Heart right ventricle (tissue), 16 donors: ENCODE data around the gene TMEM54. TPM values are rescaled to one million over a fixed set of nuclear protein-coding genes. Genes with fewer than 3 reads are reported as not detected.

Experiments
- ATAC-seq, 8 donors: fragments of 200-7000 bp; cut with Tn5 transposase; one replicate each; pipeline ENCODE4 v1.9.1; 2020; ENCODE audit warnings: mild to moderate bottlenecking in 8 of 8, moderate library complexity in 8 of 8, moderate number of reproducible peaks in 1 of 8
- DNase-seq, 2 donors: peaks; one replicate each; pipeline ENCODE4 v3.0.0-alpha.2; 2020
- H3K27ac ChIP-seq, 10 donors: fragments of 200-600 bp; sonication (generic) in 2 of 10; one replicate each; pipeline versions ENCODE4 v1.5.0 to v1.8.0; 2020 to 2022; ENCODE audit warnings: mild to moderate bottlenecking in 3 of 10
- H3K27me3 ChIP-seq, 7 donors: fragments of 200-600 bp; one replicate each; pipeline ENCODE4 v1.8.0; 2021 to 2022; ENCODE audit warnings: mild to moderate bottlenecking in 2 of 7
- H3K36me3 ChIP-seq, 9 donors: fragments of 200-600 bp; sonication (generic) in 1 of 9; one replicate each; pipeline versions ENCODE4 v1.5.0 to v1.8.0; 2020 to 2022; ENCODE audit warnings: mild to moderate bottlenecking in 2 of 9
- H3K4me1 ChIP-seq, 9 donors: fragments of 200-600 bp; sonication (generic) in 1 of 9; one replicate each; pipeline versions ENCODE4 v1.5.0 to v1.8.0; 2020 to 2022; ENCODE audit warnings: mild to moderate bottlenecking in 4 of 9
- H3K4me3 ChIP-seq, 10 donors: fragments of 200-600 bp; sonication (generic) in 2 of 10; one replicate each; pipeline versions ENCODE4 v1.5.0 to v1.8.0; 2020 to 2022; ENCODE audit warnings: mild to moderate bottlenecking in 7 of 10, moderate library complexity in 2 of 10
- H3K9me3 ChIP-seq, 11 donors: fragments of 200-600 bp in 10 of 11; sonication (generic) in 2 of 11; one replicate each; pipeline versions ENCODE4 v1.5.0 to v1.8.0; 2013 to 2022; ENCODE audit warnings: mild to moderate bottlenecking in 2 of 11, control low read depth in 1 of 11, moderate library complexity in 1 of 11
- CTCF ChIP-seq, 9 donors: fragments of 200-600 bp; sonication (generic) in 2 of 9; IDR thresholded peaks; one replicate each; pipeline versions ENCODE4 v1.5.0 to v1.8.0; 2021 to 2022; ENCODE audit warnings: antibody characterized with exemption in 9 of 9, mild to moderate bottlenecking in 5 of 9, moderate library complexity in 1 of 9
- WGBS, 2 donors: extraction: QIAGEN DNeasy Blood & Tissue Kit; methylation state at CpG; one replicate each; pipeline ENCODE4 v1.1.7; 2013; ENCODE audit warnings: inconsistent platforms in 1 of 2; 5-methylcytosine and 5-hydroxymethylcytosine counted together
- intact Hi-C, 10 donors: fragments of 100-400 bp; cut with DNase I; formaldehyde crosslinking; loops; one replicate each; pipeline versions ENCODE4 v1.11.1 to v1.14.2; 2022
- polyA plus RNA-seq, 2 donors: library from polyadenylated mRNA; stranded (reverse); fragments of 200-250 nt; gene quantifications; one replicate each; pipeline ENCODE4 v1.2.3, GENCODE V29; 2013
- total RNA-seq, 10 donors: library from RNA; stranded (reverse); fragmentation: NEBNext Ultra II Directional in 3 of 10; extraction: Animal tissue kit (Norgen Biotek cat#: 25700) in 3 of 10; gene quantifications; one replicate each; pipeline versions ENCODE4 v1.2.1 to v1.2.4, GENCODE V29; 2021 to 2023
- donor health status: Arrhythmogenic right ventricular cardiomyopathy.
- donor health status: ischemic (EF 13 %, LVEDD 7.1; RV severe dilation, severe dysfunction).
- donor health status: healthy with polysubstance abuse.
- donor health status: DM: no; HTN: yes; CAD: no.
- donor health status: DM: no; HTN: no; CAD: no.
- donor health status: ischemic (EF 25% LVEDD 6.9; RV normal size, moderate dysfunction).
- donor health status: ischemic (EF 25% LVEDD 5.7; RV mildly dilated, moderate dysfunction).
- donor health status: healthy.
- donor health status: DM: yes; HTN: yes; CAD: no.
- donor health status: Ischemic cardiomyopathy.
- donor health status: ischemic (EF 35%, LVEDD 5.7; RV mildly dilated, moderate dysfunction).
- donor health status: nonischemic (EF 11% LVEDD 7.7; RV severe dilation, severe dysfunction).
- donor health status: DM: yes; HTN: yes; CAD: no.
- donor health status: PGD.
- donor health status: ischemic (EF 29% LVEDD 5.4; RV normal size, mild dysfunction).
- donor health status: nonischemic (EF 23%, LVEDD 6.1; RV moderate dilation, normal function).

Gene TMEM54
- total and polyA plus RNA-seq, 12 donors = 4.5 to 22.5 (median 10.8) TPM

GRCh38 chr1:32926562-32926961, 25.4 kb upstream of the TMEM54 start:
- Histone ChIP-seq H3K27me3 (peaks cover 0 to 49% (median 14%) of the 10 kb centered on the region in 7 donors), H3K4me3 (no peak overlapping the region), H3K27ac (no peak overlapping the region), H3K36me3 (no peaks in the 10 kb centered on the region), H3K9me3 (no peaks in the 10 kb centered on the region), H3K4me1 (peaks cover 3 to 18% (median 12%) of the 10 kb centered on the region in 9 donors)
- no peak for TF ChIP-seq CTCF (IDR thresholded peaks at IDR 0.05)
- DNase-seq = no peak
- WGBS, 2 donors = 85 to 89% methylated on average over 6 of the region's 6 CpGs
- ATAC-seq = no peak
- intact Hi-C loops = no loop called here

- intact Hi-C loops = no loop called here
- WGBS, 2 donors = 15 to 30% methylated on average over 24 of the region's 24 CpGs
Observed at GRCh38 chr1:32925403-32926162, 24.4 kb upstream of the TMEM54 start.

GRCh38 chr1:32924881-32925344, 23.7 kb upstream of the TMEM54 start:
- no peaks in the 10 kb centered on the region for H3K9me3 ChIP-seq
- intact Hi-C loops = no loop called here
- H3K27ac ChIP-seq = no peak overlapping the region
- peaks cover 3 to 31% (median 22%) of the 10 kb centered on the region in 9 donors for H3K4me1 ChIP-seq
- no peaks in the 10 kb centered on the region for H3K36me3 ChIP-seq
- DNase-seq (peak in 1 of 2 donors; percentile 39), ATAC-seq (peak in 7 of 8 donors; percentile 39 to 73 (median 48))
- peak overlapping the region in 6 of 10 donors; percentile 2 to 31 (median 27) for H3K4me3 ChIP-seq
- 15 to 19% methylated on average over 31 of the region's 31 CpGs for WGBS, 2 donors
- TF ChIP-seq CTCF (IDR thresholded peaks at IDR 0.05) = no peak
- H3K27me3 ChIP-seq = peaks cover 0 to 49% (median 17%) of the 10 kb centered on the region in 7 donors

More at GRCh38 chr1:32925403-32926162, 24.4 kb upstream of the TMEM54 start:
- Histone ChIP-seq H3K27ac (no peak overlapping the region), H3K27me3 (peaks cover 0 to 49% (median 17%) of the 10 kb centered on the region in 7 donors), H3K4me1 (peaks cover 3 to 24% (median 18%) of the 10 kb centered on the region in 9 donors), H3K36me3 (no peaks in the 10 kb centered on the region), H3K9me3 (no peaks in the 10 kb centered on the region), H3K4me3 (peak overlapping the region in 5 of 10 donors; percentile 5 to 27 (median 9))
- TF ChIP-seq CTCF (IDR thresholded peaks at IDR 0.05) = no peak
- DNase-seq (no peak), ATAC-seq (peak; percentile 12 to 67 (median 58))

DNA sequence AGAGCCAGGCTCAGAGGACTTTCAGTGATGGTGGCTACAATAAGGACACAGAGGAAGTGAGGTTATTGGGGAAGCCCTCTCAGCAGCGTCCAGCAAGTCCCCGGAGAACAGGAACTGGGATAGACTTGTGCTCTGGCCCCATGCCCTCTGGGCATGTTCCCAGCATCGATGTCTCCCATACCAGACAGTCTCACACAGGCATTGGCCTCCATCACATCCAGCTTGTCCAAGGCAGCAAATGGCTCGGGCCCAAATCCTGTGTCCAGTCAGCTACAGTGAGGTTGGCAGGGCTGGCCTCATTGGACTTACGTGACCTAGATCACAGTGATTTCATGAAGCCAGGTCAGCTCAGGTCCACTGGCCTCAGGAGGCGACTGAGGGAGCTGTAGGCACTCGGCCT, 19.6 kb upstream of the TMEM54 start:
- ATAC-seq (peak; percentile 63 to 93 (median 84)), DNase-seq (peak; percentile 64 to 71)
- H3K9me3 ChIP-seq = no peaks in the 10 kb centered on the region
- H3K36me3 ChIP-seq = no peaks in the 10 kb centered on the region
- peaks cover 3 to 30% (median 19%) of the 10 kb centered on the region in 9 donors for H3K4me1 ChIP-seq
- intact Hi-C loops = no loop called here
- H3K27me3 ChIP-seq = peaks cover 0 to 66% (median 17%) of the 10 kb centered on the region in 7 donors
- H3K4me3 ChIP-seq = no peak overlapping the region
- peak overlapping the region in 1 of 10 donors; percentile 31 for H3K27ac ChIP-seq
- TF ChIP-seq CTCF (IDR thresholded peaks at IDR 0.05) = no peak
- whole genome bisulfite sequencing, 2 donors = 40 to 44% methylated on average over 7 of the region's 7 CpGs
